Liver (tissue), 3 donors: Measurements from ENCODE around the gene PHC1.

Experiments used
- CTCF ChIP-seq: fragments of 150-350 bp; IDR thresholded peaks from 2 replicates; pipeline ENCODE4 v1.5.1; 2017; ENCODE audit warnings: improper control_type of control experiment, low read depth, low read length; ENCODE audit not compliant: missing input control
- TAF1 ChIP-seq: conservative IDR thresholded peaks from 2 replicates; pipeline ENCODE4 v1.6.1; 2016; ENCODE audit warnings: antibody characterized with exemption, mild to moderate bottlenecking
- donor health status: healthy.
- donor health status: healthy.

GRCh38 chr12:8867009-8867408 lies 47.3 kb upstream of the PHC1 start:
- TF ChIP-seq TAF1, result no peak
- no peak for TF ChIP-seq CTCF
